NCI-H2196 (cell line): Measurements from ENCODE around the gene WSCD2.

Experiments used
- DNase-seq: peaks from one replicate; lab custom pipeline; 2025; ENCODE audit not compliant: unreplicated experiment; lab: John Stamatoyannopoulos, UW

The WSCD2 gene

GRCh38 chr12:108129017-108129812, at the start of gene WSCD2:
WSCD2 (plus strand) TSS chr12:108129288; CDS start chr12:108195833, 66,545 bp downstream.
- peak; percentile 67 for DNase-seq

GRCh38 chr12:108079721-108080120, 49.4 kb upstream of the WSCD2 start:
- DNase-seq, result no peak

- peak; percentile 67 for DNase-seq
Measured at GRCh38 chr12:108080363-108080762, 48.7 kb upstream of the WSCD2 start.

GRCh38 chr12:108082485-108082884, 46.6 kb upstream of the WSCD2 start:
- no peak for DNase-seq

GRCh38 chr12:108087900-108088299, 41.2 kb upstream of the WSCD2 start:
- no peak for DNase-seq

GRCh38 chr12:108090107-108090899, 38.8 kb upstream of the WSCD2 start:
- DNase-seq, result no peak

- no peak for DNase-seq
Measured at GRCh38 chr12:108090932-108091678, 38.0 kb upstream of the WSCD2 start.

- DNase-seq, result no peak
Measured at GRCh38 chr12:108091679-108092051, 37.4 kb upstream of the WSCD2 start.

GRCh38 chr12:108093209-108093608, 35.9 kb upstream of the WSCD2 start:
- no peak for DNase-seq

GRCh38 chr12:108094056-108094649, 34.9 kb upstream of the WSCD2 start:
- DNase-seq, result no peak

- no peak for DNase-seq
Measured at GRCh38 chr12:108097160-108097911, 31.8 kb upstream of the WSCD2 start.

GRCh38 chr12:108098374-108098773, 30.7 kb upstream of the WSCD2 start:
- no peak for DNase-seq

GRCh38 chr12:108099073-108099472, 30.0 kb upstream of the WSCD2 start:
- DNase-seq, result no peak

GRCh38 chr12:108099778-108100489, 29.2 kb upstream of the WSCD2 start:
- no peak for DNase-seq

- no peak for DNase-seq
Measured at GRCh38 chr12:108101605-108102175, 27.4 kb upstream of the WSCD2 start.

- DNase-seq, result no peak
Measured at GRCh38 chr12:108102363-108102762, 26.7 kb upstream of the WSCD2 start.

GRCh38 chr12:108103087-108103486, 26.0 kb upstream of the WSCD2 start:
- DNase-seq, result no peak

GRCh38 chr12:108103517-108103916, 25.6 kb upstream of the WSCD2 start:
- no peak for DNase-seq

- DNase-seq, result no peak
Measured at GRCh38 chr12:108104657-108105056, 24.4 kb upstream of the WSCD2 start.
